ENCODE measurements around the gene LDLRAD2. TPM values are rescaled to one million over a fixed set of nuclear protein-coding genes. Genes with fewer than 3 reads are reported as not detected.

Gene LDLRAD2
- total RNA-seq, 1 experiment from 2014 or later, result 1.0 TPM

DNA sequence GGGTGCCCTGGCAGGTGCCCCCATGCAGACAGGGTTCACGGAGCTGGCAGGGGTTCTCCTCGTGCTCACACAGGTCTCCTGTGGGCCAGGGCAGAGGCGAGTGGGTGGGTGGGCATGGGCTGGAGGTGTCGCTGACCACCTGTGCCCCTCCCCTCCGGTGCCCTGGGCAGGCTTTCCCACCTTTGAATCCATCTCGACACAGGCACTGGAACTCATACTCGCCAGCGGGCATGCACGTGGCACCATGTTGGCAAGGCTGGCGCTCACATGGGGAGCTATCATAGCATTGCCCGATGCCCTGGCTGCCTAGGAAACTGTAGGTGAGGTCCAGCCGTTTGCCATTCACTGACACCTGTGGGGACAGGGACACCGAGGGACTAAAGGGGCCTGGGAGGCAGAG lies 16.0 kb downstream of the LDLRAD2 start:
- no peaks in the 10 kb centered on the region; the same call in 1 of the 2 replicates for H3K27me3 Mint-ChIP-seq (ENCODE audit: low read depth)
- H2AFZ ChIP-seq (ENCODE audit: low read length), result no peak overlapping the region
- no peak overlapping the region for H2BK5ac ChIP-seq (ENCODE audit: insufficient read length, low read length)
- H2BK20ac ChIP-seq (ENCODE audit: low read depth, low read length, poor library complexity, severe bottlenecking), result no peak overlapping the region
- H3K27me3 ChIP-seq (ENCODE audit: insufficient read depth, low read length), result no peaks in the 10 kb centered on the region
- H3K36me3 Mint-ChIP-seq (ENCODE audit: insufficient read depth in 1 of 3, low read depth in 3 of 3), result peaks cover 22 to 67% (median 55%) of the 10 kb centered on the region in 3 experiments
- no peak overlapping the region for H3K27ac ChIP-seq (ENCODE audit: insufficient read length, low read depth, low read length)
- no peaks in the 10 kb centered on the region for H3K9me3 Mint-ChIP-seq
- no peak overlapping the region for H3K27ac Mint-ChIP-seq
- no peak overlapping the region for H2AK5ac ChIP-seq (ENCODE audit: insufficient read length, low read length)
- H2BK12ac ChIP-seq (ENCODE audit: insufficient read length, low read depth, low read length), result no peak overlapping the region
- no peak overlapping the region for H3K4me2 ChIP-seq (ENCODE audit: insufficient read depth, insufficient read length, low read length)
- H3T11ph ChIP-seq (ENCODE audit: low read length), result no peak overlapping the region
- no peak overlapping the region for H4K8ac ChIP-seq (replicated peaks; ENCODE audit: insufficient read length, low read depth, low read length)
- TF ChIP-seq CTCF (conservative IDR thresholded peaks at IDR 0.05), result no peak
- no peaks in the 10 kb centered on the region for H3K79me2 ChIP-seq (ENCODE audit: insufficient read depth, low read length)
- no peak overlapping the region for H3K56ac ChIP-seq (ENCODE audit: insufficient read length, low read depth, low read length)
- H4K5ac ChIP-seq (ENCODE audit: insufficient read length, low read depth, low read length), result no peak overlapping the region
- H4K91ac ChIP-seq (ENCODE audit: insufficient read length, low read depth, low read length), result no peak overlapping the region
- H3K4me3 Mint-ChIP-seq, result no peak overlapping the region
- no peaks in the 10 kb centered on the region for H3K23me2 ChIP-seq (ENCODE audit: insufficient read length, low read depth, low read length, poor library complexity, severe bottlenecking)
- no peak overlapping the region for H3K23ac ChIP-seq (ENCODE audit: insufficient read length, low read depth, low read length)
- H2BK120ac ChIP-seq (ENCODE audit: low read depth, low read length, poor library complexity, severe bottlenecking), result no peak overlapping the region
- DNase-seq, result peak; percentile 22
- no peaks in the 10 kb centered on the region for H3K9me3 ChIP-seq (ENCODE audit: control insufficient read depth, low read depth, low read length)
- no peaks in the 10 kb centered on the region for H3K4me1 ChIP-seq (ENCODE audit: insufficient read depth, low read length)
- no peak overlapping the region for H3K9ac ChIP-seq (ENCODE audit: extremely low read depth, insufficient read length, low read length)
- H4K20me1 ChIP-seq (ENCODE audit: control insufficient read depth, insufficient read depth, insufficient read length), result no peaks in the 10 kb centered on the region
- WGBS (ENCODE audit: extremely low coverage, insufficient read length, low lambda C conversion rate), result no CpG with 5 or more reads among the region's 13 CpGs
- no peak overlapping the region for H3K14ac ChIP-seq (ENCODE audit: insufficient read depth, low read length)
- no peak overlapping the region for H3K18ac ChIP-seq (ENCODE audit: insufficient read length, low read depth, low read length)
- H3K4me1 Mint-ChIP-seq, result no peaks in the 10 kb centered on the region
- H3K79me1 ChIP-seq (ENCODE audit: insufficient read depth, low read depth, low read length, poor library complexity, severe bottlenecking), result no peaks in the 10 kb centered on the region
- no peak overlapping the region for H2BK15ac ChIP-seq (ENCODE audit: low read depth, low read length)
- no peak overlapping the region for H3K4ac ChIP-seq (ENCODE audit: low read depth, low read length)
